ENCODE results near the gene ARFGAP2. TPM values are rescaled to one million over a fixed set of nuclear protein-coding genes. Genes with fewer than 3 reads are reported as not detected.

ARFGAP2 gene
- polyA plus RNA-seq, 1 of the 3 experiments (the other 2 are of a cell fraction), result 52.5 TPM

- Histone ChIP-seq H3K9me3 (no peaks in the 10 kb centered on the region), H3K9ac (no peak overlapping the region), H3K79me2 (ENCODE audit: insufficient read depth) (no peaks in the 10 kb centered on the region), H2AFZ (ENCODE audit: low read depth) (no peak overlapping the region), H3K27ac (ENCODE audit: low read depth in 2 of 2, low read length in 1 of 2) (no peak overlapping the region), H3K9me2 (no peaks in the 10 kb centered on the region), H3F3A (replicated peaks; ENCODE audit: insufficient read depth) (no peaks in the 10 kb centered on the region), H3K4me3 (ENCODE audit: low read depth in 2 of 2, low read length in 1 of 2) (no peak overlapping the region), H3K4me2 (no peak overlapping the region), H4K20me1 (ENCODE audit: insufficient read depth) (no peaks in the 10 kb centered on the region), H3K27me3 (ENCODE audit: insufficient read depth) (no peaks in the 10 kb centered on the region), H3K36me3 (replicated peaks in 1 of 2; ENCODE audit: control insufficient read depth in 1 of 2, insufficient read depth in 2 of 2, low read length in 1 of 2) (peaks cover 4 to 13% of the 10 kb centered on the region in 2 experiments), H3K4me1 (ENCODE audit: control insufficient read depth in 1 of 2, insufficient read depth in 2 of 2, low read depth in 1 of 2, low read length in 1 of 2) (peaks cover 0 to 3% of the 10 kb centered on the region in 2 experiments; a peak in 1 of 4 replicates)
- CTCF ChIA-PET, result interaction anchor here (1.3 to 4.4 kb wide), 2 partner anchors 20 to 22 kb away, joined by 4 to 25 read pairs; no protein-coding TSS in a partner anchor
- no peak for TF ChIP-seq NRF1 (IDR thresholded peaks at IDR 0.05; ENCODE audit: low read depth, low read length)
- no peak for TF ChIP-seq REST (IDR thresholded peaks at IDR 0.05; ENCODE audit: low read depth, low read length)
- TF ChIP-seq CHD2 (IDR thresholded peaks at IDR 0.05; ENCODE audit: low read length, partially characterized antibody), result no peak
- TF ChIP-seq, protein P1, sequence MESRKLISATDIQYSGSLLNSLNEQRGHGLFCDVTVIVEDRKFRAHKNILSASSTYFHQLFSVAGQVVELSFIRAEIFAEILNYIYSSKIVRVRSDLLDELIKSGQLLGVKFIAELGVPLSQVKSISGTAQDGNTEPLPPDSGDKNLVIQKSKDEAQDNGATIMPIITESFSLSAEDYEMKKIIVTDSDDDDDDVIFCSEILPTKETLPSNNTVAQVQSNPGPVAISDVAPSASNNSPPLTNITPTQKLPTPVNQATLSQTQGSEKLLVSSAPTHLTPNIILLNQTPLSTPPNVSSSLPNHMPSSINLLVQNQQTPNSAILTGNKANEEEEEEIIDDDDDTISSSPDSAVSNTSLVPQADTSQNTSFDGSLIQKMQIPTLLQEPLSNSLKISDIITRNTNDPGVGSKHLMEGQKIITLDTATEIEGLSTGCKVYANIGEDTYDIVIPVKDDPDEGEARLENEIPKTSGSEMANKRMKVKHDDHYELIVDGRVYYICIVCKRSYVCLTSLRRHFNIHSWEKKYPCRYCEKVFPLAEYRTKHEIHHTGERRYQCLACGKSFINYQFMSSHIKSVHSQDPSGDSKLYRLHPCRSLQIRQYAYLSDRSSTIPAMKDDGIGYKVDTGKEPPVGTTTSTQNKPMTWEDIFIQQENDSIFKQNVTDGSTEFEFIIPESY (IDR thresholded peaks at IDR 0.05; ENCODE audit: borderline replicate concordance, low read depth), result no peak
- TF ChIP-seq, protein P2, sequence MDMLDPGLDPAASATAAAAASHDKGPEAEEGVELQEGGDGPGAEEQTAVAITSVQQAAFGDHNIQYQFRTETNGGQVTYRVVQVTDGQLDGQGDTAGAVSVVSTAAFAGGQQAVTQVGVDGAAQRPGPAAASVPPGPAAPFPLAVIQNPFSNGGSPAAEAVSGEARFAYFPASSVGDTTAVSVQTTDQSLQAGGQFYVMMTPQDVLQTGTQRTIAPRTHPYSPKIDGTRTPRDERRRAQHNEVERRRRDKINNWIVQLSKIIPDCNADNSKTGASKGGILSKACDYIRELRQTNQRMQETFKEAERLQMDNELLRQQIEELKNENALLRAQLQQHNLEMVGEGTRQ (IDR thresholded peaks at IDR 0.05; ENCODE audit: borderline replicate concordance, low read depth, low read length), result no peak
- no peak for TF ChIP-seq MEF2A (IDR thresholded peaks at IDR 0.05; ENCODE audit: borderline replicate concordance, low read depth)
- TF ChIP-seq POLR2AphosphoS5 (IDR thresholded peaks at IDR 0.05; ENCODE audit: low read depth, low read length), result no peak
- no peak for TF ChIP-seq ELF1 (IDR thresholded peaks at IDR 0.05)
- no peak for TF ChIP-seq RFX5 (IDR thresholded peaks at IDR 0.05; ENCODE audit: low read length)
- TF ChIP-seq YY1 (IDR thresholded peaks at IDR 0.05; ENCODE audit: low read depth), result no peak
- TF ChIP-seq PBX3 (IDR thresholded peaks at IDR 0.05), result no peak
- TF ChIP-seq FOXM1 (IDR thresholded peaks at IDR 0.05; ENCODE audit: low read depth), result no peak
- TF ChIP-seq EZH2phosphoT487 (IDR thresholded peaks at IDR 0.05; ENCODE audit: borderline replicate concordance, low read depth), result no peak
- no peak for TF ChIP-seq FOSL2 (IDR thresholded peaks at IDR 0.05; ENCODE audit: borderline replicate concordance, low read depth)
- TF ChIP-seq, protein P3, sequence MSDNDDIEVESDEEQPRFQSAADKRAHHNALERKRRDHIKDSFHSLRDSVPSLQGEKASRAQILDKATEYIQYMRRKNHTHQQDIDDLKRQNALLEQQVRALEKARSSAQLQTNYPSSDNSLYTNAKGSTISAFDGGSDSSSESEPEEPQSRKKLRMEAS (IDR thresholded peaks at IDR 0.05; ENCODE audit: low read depth), result no peak
- no peak for TF ChIP-seq RAD21 (IDR thresholded peaks at IDR 0.05; ENCODE audit: low read length)
- no peak for TF ChIP-seq FOXJ3 (CRISPR knock-in tag; IDR thresholded peaks at IDR 0.05)
- TF ChIP-seq TAF1 (IDR thresholded peaks at IDR 0.05; ENCODE audit: borderline replicate concordance, low read depth, low read length), result no peak
- TF ChIP-seq TCF12 (IDR thresholded peaks at IDR 0.05), result no peak
- TF ChIP-seq GABPA (IDR thresholded peaks at IDR 0.05; ENCODE audit: low read depth), result no peak
- no peak for DNase-seq
- WGBS (ENCODE audit: low lambda C conversion rate), result 56% methylated on average over 1 of the region's 1 CpG
- POLR2A ChIA-PET, result no interaction called here
Measured at GRCh38 chr11:47132981-47133380, 43.7 kb downstream of the ARFGAP2 start.

Measured in SK-N-SH (cell line).